H1 (cell line): ENCODE data around the gene OXSR1.

ENCODE experiments used
- CHD2 ChIP-seq: IDR thresholded peaks from 2 replicates; pipeline ENCODE4 v1.6.1; 2012; ENCODE audit warnings: low read length, improper control_type of control experiment
- EZH2 ChIP-seq: fragments of 200-600 bp; sonication (generic); IDR thresholded peaks from 2 replicates; pipeline ENCODE4 v1.7.1; 2012; ENCODE audit warnings: low read depth, mild to moderate bottlenecking, moderate library complexity, low read length, inconsistent platforms; ENCODE audit not compliant: severe bottlenecking
- HDAC2 ChIP-seq, 2 experiments: fragments of 300-600 bp in 1 of 2; sonication (generic) in 1 of 2; IDR thresholded peaks; 2 replicates each; pipeline ENCODE4 v1.6.1; 2011 to 2012; ENCODE audit warnings: low read depth in 2 of 2, low read length in 2 of 2, mild to moderate bottlenecking in 2 of 2, moderate library complexity in 2 of 2, borderline replicate concordance in 1 of 2, inconsistent platforms in 1 of 2
- JUND ChIP-seq: IDR thresholded peaks from 2 replicates; pipeline ENCODE4 v1.6.1; 2011; ENCODE audit warnings: mild to moderate bottlenecking, improper control_type of control experiment, low read length
- MAFK ChIP-seq: IDR thresholded peaks from 2 replicates; pipeline ENCODE4 v1.6.1; 2012; ENCODE audit warnings: low read depth, mild to moderate bottlenecking, improper control_type of control experiment, low read length
- POLR2A ChIP-seq, 2 experiments: IDR thresholded peaks; 1 replicate in 1 of 2; 2 replicates in 1 of 2; pipeline ENCODE4 v1.6.1; 2011; ENCODE audit warnings: low read depth in 2 of 2, low read length in 2 of 2, mild to moderate bottlenecking in 2 of 2; ENCODE audit errors: control extremely low read depth in 1 of 2
- POLR2AphosphoS5 ChIP-seq: IDR thresholded peaks from 2 replicates; pipeline ENCODE4 v1.6.1; 2011; ENCODE audit warnings: low read depth, low read length
- RAD21 ChIP-seq, 2 experiments: IDR thresholded peaks in 1 of 2; conservative IDR thresholded peaks in 1 of 2; 2 replicates each; pipeline ENCODE4 v1.6.1; 2011; ENCODE audit warnings: low read depth in 2 of 2, low read length in 2 of 2, improper control_type of control experiment in 1 of 2, inconsistent platforms in 1 of 2, mild to moderate bottlenecking in 1 of 2, moderate library complexity in 1 of 2
- SIX5 ChIP-seq: IDR thresholded peaks from 2 replicates; pipeline ENCODE4 v1.6.1; 2011; ENCODE audit warnings: mild to moderate bottlenecking, low read depth, low read length
- TAF1 ChIP-seq: IDR thresholded peaks from 2 replicates; pipeline ENCODE4 v1.6.1; 2011; ENCODE audit warnings: mild to moderate bottlenecking, low read depth, low read length
- TEAD4 ChIP-seq: IDR thresholded peaks from 2 replicates; pipeline ENCODE4 v1.6.1; 2012; ENCODE audit warnings: low read depth, low read length, inconsistent platforms, mixed read lengths
- TF ChIP-seq, protein P1 (sequence below), 3 experiments: IDR thresholded peaks; 1 replicate in 2 of 3; 2 replicates in 1 of 3; pipeline versions ENCODE4 v1.5.1 to v1.6.1; 2011; ENCODE audit warnings: low read length in 3 of 3, mild to moderate bottlenecking in 3 of 3, inconsistent platforms in 2 of 3, low read depth in 1 of 3, moderate library complexity in 1 of 3; ENCODE audit not compliant: insufficient read depth in 1 of 3; ENCODE audit errors: control extremely low read depth in 1 of 3
- TF ChIP-seq, protein P2 (sequence below): IDR thresholded peaks from 2 replicates; pipeline ENCODE4 v1.6.1; 2011; ENCODE audit warnings: low read depth, mild to moderate bottlenecking, low read length; ENCODE audit not compliant: insufficient read depth
- TF ChIP-seq, protein P3 (sequence below): IDR thresholded peaks from 2 replicates; pipeline ENCODE4 v1.6.1; 2011; ENCODE audit warnings: low read length, improper control_type of control experiment

DNA sequence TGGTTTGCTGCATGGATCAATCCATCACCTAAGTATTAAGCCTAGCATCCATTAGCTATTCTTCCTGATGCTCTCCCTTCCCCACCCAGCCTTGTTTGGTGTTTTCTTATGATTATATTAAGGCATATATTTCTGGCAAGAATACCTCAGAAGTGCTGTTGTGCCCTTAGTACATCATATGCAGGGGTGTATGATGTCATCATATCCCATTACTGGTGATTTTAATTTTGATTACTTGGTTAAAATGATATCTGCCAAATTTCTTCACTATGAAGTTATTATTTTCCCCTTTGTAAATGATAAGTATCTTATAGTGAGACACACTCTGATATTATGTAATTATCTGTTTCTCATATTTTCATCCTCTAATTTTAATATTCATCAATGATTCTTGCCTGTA is 132.2 kb downstream of the OXSR1 start:
- TF ChIP-seq POLR2A (IDR thresholded peaks at IDR 0.05; ENCODE audit: control extremely low read depth in 1 of 2, low read depth in 2 of 2, low read length in 2 of 2) (no peak), JUND (no peak), POLR2AphosphoS5 (no peak), CHD2 (no peak), RAD21 (IDR thresholded peaks at IDR 0.05 in 1 of 2, conservative IDR thresholded peaks at IDR 0.05 in 1 of 2; ENCODE audit: low read depth in 2 of 2, low read length in 2 of 2) (no peak), HDAC2 (IDR thresholded peaks at IDR 0.05; ENCODE audit: borderline replicate concordance in 1 of 2, low read depth in 2 of 2, low read length in 2 of 2) (no peak), SIX5 (no peak), TEAD4 (no peak), MAFK (no peak), EZH2 (no peak), TAF1 (no peak)
- TF ChIP-seq, protein P1, sequence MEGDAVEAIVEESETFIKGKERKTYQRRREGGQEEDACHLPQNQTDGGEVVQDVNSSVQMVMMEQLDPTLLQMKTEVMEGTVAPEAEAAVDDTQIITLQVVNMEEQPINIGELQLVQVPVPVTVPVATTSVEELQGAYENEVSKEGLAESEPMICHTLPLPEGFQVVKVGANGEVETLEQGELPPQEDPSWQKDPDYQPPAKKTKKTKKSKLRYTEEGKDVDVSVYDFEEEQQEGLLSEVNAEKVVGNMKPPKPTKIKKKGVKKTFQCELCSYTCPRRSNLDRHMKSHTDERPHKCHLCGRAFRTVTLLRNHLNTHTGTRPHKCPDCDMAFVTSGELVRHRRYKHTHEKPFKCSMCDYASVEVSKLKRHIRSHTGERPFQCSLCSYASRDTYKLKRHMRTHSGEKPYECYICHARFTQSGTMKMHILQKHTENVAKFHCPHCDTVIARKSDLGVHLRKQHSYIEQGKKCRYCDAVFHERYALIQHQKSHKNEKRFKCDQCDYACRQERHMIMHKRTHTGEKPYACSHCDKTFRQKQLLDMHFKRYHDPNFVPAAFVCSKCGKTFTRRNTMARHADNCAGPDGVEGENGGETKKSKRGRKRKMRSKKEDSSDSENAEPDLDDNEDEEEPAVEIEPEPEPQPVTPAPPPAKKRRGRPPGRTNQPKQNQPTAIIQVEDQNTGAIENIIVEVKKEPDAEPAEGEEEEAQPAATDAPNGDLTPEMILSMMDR (IDR thresholded peaks at IDR 0.05; ENCODE audit: control extremely low read depth in 1 of 3, insufficient read depth in 1 of 3, low read depth in 1 of 3, low read length in 3 of 3) = no peak
- TF ChIP-seq, protein P2, sequence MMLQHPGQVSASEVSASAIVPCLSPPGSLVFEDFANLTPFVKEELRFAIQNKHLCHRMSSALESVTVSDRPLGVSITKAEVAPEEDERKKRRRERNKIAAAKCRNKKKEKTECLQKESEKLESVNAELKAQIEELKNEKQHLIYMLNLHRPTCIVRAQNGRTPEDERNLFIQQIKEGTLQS = no peak
- TF ChIP-seq, protein P3, sequence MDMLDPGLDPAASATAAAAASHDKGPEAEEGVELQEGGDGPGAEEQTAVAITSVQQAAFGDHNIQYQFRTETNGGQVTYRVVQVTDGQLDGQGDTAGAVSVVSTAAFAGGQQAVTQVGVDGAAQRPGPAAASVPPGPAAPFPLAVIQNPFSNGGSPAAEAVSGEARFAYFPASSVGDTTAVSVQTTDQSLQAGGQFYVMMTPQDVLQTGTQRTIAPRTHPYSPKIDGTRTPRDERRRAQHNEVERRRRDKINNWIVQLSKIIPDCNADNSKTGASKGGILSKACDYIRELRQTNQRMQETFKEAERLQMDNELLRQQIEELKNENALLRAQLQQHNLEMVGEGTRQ = no peak
